ENCODE data around the gene ALDOB. TPM values are rescaled to one million over a fixed set of nuclear protein-coding genes. Genes with fewer than 3 reads are reported as not detected.

Gene ALDOB
- total RNA-seq, 1 donor from 2014 or later, result 4.8 TPM

- Histone ChIP-seq H3K9me3 (no peaks in the 10 kb centered on the region), H3K4me1 (no peaks in the 10 kb centered on the region), H3K36me3 (peaks cover 22 to 42% of the 10 kb centered on the region in 2 donors), H3K4me3 (no peak overlapping the region), H3K27ac (no peak overlapping the region), H3K27me3 (no peaks in the 10 kb centered on the region)
- TF ChIP-seq, protein P1, sequence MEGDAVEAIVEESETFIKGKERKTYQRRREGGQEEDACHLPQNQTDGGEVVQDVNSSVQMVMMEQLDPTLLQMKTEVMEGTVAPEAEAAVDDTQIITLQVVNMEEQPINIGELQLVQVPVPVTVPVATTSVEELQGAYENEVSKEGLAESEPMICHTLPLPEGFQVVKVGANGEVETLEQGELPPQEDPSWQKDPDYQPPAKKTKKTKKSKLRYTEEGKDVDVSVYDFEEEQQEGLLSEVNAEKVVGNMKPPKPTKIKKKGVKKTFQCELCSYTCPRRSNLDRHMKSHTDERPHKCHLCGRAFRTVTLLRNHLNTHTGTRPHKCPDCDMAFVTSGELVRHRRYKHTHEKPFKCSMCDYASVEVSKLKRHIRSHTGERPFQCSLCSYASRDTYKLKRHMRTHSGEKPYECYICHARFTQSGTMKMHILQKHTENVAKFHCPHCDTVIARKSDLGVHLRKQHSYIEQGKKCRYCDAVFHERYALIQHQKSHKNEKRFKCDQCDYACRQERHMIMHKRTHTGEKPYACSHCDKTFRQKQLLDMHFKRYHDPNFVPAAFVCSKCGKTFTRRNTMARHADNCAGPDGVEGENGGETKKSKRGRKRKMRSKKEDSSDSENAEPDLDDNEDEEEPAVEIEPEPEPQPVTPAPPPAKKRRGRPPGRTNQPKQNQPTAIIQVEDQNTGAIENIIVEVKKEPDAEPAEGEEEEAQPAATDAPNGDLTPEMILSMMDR (IDR thresholded peaks at IDR 0.05), result no peak
- DNase-seq (ENCODE audit: low spot score in 2 of 2), result no peak
- intact Hi-C loops (cut with DNase I), result no loop called here
Measured at GRCh38 chr9:101472891-101473290, 37.3 kb upstream of the ALDOB start.

DNA sequence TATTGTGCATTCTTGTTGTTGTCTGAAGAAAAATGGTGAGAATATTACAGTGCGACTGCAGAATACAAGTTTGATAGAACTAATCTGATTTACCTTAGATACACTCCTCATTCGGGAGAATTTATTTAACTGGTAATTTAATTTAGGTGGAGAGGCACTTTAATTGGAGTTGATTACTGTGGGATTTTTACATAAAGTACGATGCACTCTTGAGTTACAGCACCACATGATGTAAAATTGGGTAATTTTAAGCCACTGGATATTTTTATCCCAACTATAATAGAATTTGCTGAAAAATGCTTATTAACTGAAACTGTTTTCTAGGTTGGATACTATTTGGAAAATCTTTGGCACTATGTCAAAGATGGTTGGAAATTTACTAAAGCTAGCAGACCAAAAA is 35.4 kb upstream of the ALDOB start:
- no peaks in the 10 kb centered on the region for H3K27me3 ChIP-seq
- no peaks in the 10 kb centered on the region for H3K4me1 ChIP-seq
- no peak overlapping the region for H3K4me3 ChIP-seq
- no peak for DNase-seq (ENCODE audit: low spot score in 2 of 2)
- no peak overlapping the region for H3K27ac ChIP-seq
- peaks cover 19 to 34% of the 10 kb centered on the region in 2 donors for H3K36me3 ChIP-seq
- TF ChIP-seq, protein P1 (IDR thresholded peaks at IDR 0.05), result no peak
- intact Hi-C loops (cut with DNase I), result no loop called here
- no peaks in the 10 kb centered on the region for H3K9me3 ChIP-seq

- TF ChIP-seq, protein P1 (IDR thresholded peaks at IDR 0.05), result no peak
- H3K27me3 ChIP-seq, result no peaks in the 10 kb centered on the region
- H3K4me1 ChIP-seq, result no peaks in the 10 kb centered on the region
- no peak overlapping the region for H3K4me3 ChIP-seq
- no peaks in the 10 kb centered on the region for H3K9me3 ChIP-seq
- H3K27ac ChIP-seq, result no peak overlapping the region
- DNase-seq (ENCODE audit: low spot score in 2 of 2), result no peak
- intact Hi-C loops (cut with DNase I), result no loop called here
- H3K36me3 ChIP-seq, result peaks cover 10 to 25% of the 10 kb centered on the region in 2 donors
Measured at GRCh38 chr9:101470021-101470420, 34.4 kb upstream of the ALDOB start.

- no peak for DNase-seq (ENCODE audit: low spot score in 2 of 2)
- H3K27ac ChIP-seq, result no peak overlapping the region
- peaks cover 2 to 15% of the 10 kb centered on the region in 2 donors for H3K36me3 ChIP-seq
- no peaks in the 10 kb centered on the region for H3K27me3 ChIP-seq
- H3K4me1 ChIP-seq, result no peaks in the 10 kb centered on the region
- TF ChIP-seq, protein P1 (IDR thresholded peaks at IDR 0.05), result no peak
- intact Hi-C loops (cut with DNase I), result no loop called here
- H3K4me3 ChIP-seq, result no peak overlapping the region
- no peaks in the 10 kb centered on the region for H3K9me3 ChIP-seq
Measured at GRCh38 chr9:101469026-101469425, 33.5 kb upstream of the ALDOB start.

- H3K36me3 ChIP-seq, result peaks cover 0 to 7% of the 10 kb centered on the region in 2 donors
- TF ChIP-seq, protein P1 (IDR thresholded peaks at IDR 0.05), result no peak
- no peaks in the 10 kb centered on the region for H3K4me1 ChIP-seq
- no peak for DNase-seq (ENCODE audit: low spot score in 2 of 2)
- intact Hi-C loops (cut with DNase I), result no loop called here
- H3K9me3 ChIP-seq, result no peaks in the 10 kb centered on the region
- no peaks in the 10 kb centered on the region for H3K27me3 ChIP-seq
- H3K4me3 ChIP-seq, result no peak overlapping the region
- no peak overlapping the region for H3K27ac ChIP-seq
Measured at GRCh38 chr9:101468116-101468515, 32.5 kb upstream of the ALDOB start.

GRCh38 chr9:101467690-101468089 is 32.1 kb upstream of the ALDOB start:
- Histone ChIP-seq H3K4me3 (no peak overlapping the region), H3K9me3 (no peaks in the 10 kb centered on the region), H3K27me3 (no peaks in the 10 kb centered on the region), H3K36me3 (peaks cover 0 to 7% of the 10 kb centered on the region in 2 donors), H3K4me1 (no peaks in the 10 kb centered on the region), H3K27ac (no peak overlapping the region)
- intact Hi-C loops (cut with DNase I), result no loop called here
- TF ChIP-seq, protein P1 (IDR thresholded peaks at IDR 0.05), result no peak
- no peak for DNase-seq (ENCODE audit: low spot score in 2 of 2)
